GM19043 (cell line): ENCODE results near the gene ATP4B.

Source experiments
- ATAC-seq: cut with Tn5 transposase; IDR thresholded peaks from one replicate; pipeline ENCODE4 v1.9.1; 2021; ENCODE audit warnings: low read depth; ENCODE audit not compliant: unreplicated experiment

Gene ATP4B

DNA sequence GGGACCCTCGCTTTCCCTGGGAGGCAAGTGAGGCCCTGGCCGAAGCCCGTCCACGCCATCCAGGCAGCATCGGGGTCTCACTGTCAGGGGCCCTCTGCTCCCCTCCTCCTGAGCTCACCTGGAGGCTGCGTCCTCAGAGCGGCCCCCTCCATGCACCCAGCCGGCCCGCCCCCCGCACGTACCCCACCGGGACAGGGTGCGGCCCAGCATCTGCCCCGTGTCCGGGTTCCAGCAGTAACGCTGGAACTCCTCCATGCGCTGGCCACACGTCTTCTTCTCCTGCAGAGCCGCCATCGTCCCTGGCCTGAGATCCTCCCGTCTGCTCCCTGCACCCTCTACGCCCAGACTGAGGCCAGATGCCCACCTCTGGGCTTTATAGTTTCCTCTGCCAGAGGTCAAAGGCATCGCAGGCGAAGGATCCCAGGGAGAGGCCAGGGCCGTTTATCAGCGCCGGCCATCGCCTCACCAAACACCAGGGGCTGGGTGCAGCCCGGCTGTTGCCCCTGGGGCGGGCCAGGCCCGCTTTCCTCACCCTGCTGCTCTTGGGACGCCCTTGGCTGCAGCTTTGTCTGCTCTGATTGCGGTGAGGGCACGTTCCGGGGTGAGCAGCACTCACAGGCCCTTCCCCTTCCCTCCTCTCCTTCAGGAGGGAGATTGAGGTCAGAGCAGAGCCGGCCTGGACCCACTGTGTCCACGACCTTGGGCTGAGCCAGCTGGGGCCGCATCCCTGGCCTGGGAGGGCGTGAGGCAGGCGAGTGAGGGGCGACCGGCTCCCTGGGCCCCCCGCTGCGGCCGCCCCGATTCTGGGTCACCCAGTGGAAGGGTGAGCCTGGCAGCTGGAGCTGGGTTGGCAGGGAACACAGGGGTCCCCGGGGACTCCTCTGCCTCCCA is at the start of gene ATP4B:
Gene ATP4B, minus strand, starts transcription at position 348 of the 891 bp plus-strand sequence. Its CDS starts 54 bp downstream, at position 294.
- ATAC-seq, result no peak

DNA sequence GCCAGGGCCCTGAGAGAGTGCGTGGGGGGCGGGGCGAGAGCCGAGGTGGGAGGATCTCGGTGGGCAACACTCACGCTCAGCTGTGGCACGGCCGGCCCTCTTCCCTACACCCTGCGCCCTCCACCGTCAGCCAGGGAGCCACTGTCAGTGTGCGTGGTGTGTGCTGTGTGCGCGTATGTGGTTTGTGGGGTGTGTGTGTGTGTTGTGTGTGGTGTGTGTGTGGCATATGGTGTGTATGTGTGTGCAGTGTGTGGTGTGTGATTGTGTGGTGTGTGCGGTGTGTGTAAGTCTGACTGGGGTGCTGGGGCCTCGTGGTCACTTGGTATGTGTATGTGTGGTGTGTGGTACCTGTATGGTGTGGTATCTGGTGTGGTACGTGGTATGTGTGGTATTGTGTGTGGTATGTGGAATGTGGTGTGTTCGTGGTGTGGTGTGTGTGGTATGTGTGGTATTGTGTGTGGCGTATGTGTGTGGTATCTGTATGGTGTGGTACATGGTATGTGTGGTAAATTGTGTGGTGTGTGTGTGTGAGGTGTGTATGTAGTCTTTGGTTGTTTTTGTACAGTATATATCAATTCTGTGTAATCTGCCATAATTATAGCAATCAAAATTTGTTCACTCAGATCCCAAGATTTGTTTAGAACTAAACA is 14.1 kb upstream of the ATP4B start:
- ATAC-seq, result no peak

DNA sequence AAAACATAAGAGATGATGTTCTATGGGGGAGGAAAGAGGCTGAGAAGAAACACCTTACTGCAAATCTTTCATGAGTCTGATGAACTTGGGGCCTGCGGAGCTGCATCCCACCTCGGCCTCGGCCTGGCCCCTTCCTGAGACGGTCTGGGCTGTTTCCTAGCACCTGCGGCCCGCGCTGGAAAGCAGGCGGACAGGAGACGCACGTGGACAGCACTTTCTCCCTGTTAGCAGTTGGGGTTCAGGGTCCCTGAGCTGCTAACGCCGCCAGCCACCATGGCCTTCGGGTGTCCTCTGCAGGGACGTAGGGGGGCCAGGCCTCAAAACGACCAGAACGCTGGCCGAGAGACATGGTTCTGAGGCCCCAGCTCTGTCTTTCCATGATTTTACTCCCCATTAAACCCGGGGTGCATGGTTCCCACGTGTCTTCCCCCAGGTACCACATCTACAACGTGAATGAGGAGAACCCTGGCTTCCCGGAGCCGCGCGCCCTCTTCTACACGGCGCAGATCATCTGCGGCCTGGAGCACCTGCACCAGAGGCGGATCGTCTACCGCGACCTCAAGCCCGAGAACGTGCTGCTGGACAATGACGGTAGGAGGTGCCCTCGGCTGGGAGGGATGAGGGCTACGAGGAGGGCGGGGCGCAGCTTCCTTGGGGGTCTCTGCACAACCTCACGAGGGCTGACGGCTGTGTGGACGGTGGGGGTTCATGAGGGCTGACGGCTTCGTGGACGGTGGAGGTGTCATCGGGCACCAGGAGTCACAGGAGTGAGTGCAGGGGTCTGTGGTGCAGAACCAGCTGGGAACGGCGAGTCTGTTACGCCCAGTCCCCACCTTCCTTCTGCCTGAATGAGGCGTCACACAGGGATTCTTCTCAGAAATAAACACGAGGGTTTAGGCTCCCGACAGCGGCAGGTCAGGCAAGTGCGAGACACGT is 13.3 kb upstream of the ATP4B start:
- ATAC-seq, result no peak

DNA sequence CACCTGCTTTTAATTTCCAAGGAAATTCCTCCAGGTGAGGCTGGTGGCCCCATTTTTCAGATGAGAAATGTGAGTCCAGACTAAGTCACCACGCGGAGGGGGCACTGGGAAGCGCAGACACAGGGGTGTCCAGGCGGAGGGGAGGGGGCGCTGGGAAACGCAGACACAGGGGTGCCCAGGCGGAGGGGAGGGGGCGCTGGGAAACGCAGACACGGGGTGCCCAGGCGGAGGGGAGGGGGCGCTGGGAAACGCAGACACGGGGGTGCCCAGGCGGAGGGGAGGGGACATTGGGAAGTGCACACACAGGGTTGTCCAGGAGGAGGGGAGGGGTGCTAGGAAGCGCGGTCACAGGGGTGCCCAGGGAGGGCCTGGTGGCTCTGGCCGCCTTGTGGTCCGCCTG is 12.5 kb upstream of the ATP4B start:
- ATAC-seq, result no peak

DNA sequence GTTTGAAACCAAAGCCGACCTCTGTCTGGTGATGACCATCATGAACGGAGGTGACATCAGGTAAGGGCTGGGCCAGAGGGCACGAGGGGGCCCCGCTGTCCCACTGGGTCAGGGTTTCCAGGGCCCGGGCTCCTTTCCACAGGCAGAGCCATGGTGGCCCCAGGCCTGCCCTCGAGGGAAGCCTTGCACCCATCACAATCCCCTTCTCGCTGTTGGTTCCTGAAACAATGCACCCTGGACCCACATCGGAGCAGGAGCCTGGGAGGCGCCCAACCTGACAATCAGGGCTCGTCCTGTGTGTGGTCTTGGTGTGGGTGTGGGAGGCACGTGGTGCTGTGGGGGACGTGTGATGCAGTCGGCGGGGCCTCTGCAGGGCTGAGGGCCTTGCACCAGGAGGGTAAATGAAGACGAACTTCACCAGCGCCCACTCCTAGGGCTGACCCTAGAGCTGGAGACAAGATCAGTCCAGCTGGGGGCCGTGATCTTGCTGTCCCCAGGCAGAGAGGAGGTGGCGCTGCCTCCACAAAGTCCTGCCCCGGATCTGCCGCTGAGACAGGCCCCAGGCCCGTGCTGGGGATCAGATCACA is 11.8 kb upstream of the ATP4B start:
- no peak for ATAC-seq

DNA sequence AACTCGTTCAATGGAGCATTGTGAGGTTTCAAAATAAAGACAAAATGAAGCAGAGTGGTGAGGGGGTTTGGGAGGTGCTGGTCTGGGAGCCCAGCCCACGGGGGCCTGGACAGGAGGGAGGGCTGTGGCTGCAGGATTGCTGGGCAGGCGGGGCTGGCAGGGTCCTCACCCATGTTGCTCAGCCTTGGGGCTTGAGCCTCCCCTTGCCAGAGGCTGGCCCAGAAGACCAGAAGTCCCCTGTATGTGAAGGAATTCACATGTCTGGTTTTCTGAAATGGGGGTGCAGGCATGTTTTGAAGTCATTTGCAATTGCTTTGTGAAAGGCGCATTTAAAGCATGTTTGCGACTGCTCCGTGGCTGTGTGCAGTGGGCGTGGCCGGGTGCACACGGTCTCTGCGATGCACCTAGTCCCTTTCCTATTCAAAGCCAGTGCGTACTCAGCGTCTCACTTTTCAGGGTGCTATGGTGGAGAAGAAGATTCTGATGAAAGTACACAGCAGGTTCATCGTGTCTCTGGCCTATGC is 11.3 kb upstream of the ATP4B start:
- no peak for ATAC-seq

DNA sequence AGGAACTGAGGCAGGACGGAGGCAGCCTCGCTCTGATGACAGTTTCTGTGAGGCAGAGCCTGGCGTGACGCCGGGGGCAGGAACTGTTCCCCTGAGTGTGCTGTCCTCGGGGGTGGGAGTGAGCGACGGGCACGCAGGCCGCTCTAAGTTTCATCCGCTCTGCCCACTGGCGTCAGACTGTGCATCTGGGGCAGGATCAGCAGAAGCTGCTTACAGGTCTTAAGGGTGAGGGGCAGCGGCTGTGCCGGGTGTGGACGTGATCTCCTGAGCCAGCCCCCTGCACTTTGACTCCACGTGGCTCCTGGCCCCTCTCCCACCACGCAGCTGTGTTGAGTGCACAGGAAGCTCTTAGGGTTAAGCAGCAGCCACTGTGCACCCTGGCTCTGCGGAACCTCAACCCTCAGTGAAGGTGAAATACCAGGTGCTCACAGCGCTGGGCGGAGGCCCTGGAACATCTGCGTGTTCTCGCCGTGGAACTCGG is 10.5 kb upstream of the ATP4B start:
- ATAC-seq, result no peak

DNA sequence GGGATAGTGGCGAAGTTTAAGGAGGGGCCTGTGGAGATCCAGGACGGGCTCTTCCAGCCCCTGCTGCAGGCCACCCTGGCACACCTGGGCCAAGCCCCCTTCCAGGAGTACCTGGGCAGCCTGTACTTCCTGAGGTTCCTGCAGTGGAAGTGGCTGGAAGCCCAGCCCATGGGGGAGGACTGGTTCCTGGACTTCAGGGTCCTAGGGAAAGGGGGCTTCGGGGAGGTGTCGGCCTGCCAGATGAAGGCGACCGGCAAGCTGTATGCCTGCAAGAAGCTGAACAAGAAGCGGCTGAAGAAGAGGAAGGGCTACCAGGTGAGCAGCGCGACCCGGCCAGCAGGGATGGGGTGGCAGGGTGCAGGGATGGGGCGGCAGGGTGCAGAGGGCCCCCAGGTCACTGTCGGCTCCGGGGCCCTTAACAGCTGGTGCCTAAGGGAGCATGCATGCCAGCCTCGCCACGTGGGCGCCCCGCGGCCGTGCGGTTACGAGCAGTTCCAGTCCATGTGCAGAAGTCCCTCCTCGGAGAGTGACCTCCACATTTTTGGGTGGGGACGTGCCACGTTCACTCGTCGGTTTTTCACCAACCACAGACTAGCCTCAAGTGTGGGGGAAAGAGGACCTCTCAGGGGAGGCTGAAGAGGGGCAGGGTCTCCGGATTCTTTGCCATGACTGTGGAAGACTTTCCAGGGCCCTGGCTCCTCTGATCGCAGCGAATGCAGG is 9.9 kb upstream of the ATP4B start:
- no peak for ATAC-seq

DNA sequence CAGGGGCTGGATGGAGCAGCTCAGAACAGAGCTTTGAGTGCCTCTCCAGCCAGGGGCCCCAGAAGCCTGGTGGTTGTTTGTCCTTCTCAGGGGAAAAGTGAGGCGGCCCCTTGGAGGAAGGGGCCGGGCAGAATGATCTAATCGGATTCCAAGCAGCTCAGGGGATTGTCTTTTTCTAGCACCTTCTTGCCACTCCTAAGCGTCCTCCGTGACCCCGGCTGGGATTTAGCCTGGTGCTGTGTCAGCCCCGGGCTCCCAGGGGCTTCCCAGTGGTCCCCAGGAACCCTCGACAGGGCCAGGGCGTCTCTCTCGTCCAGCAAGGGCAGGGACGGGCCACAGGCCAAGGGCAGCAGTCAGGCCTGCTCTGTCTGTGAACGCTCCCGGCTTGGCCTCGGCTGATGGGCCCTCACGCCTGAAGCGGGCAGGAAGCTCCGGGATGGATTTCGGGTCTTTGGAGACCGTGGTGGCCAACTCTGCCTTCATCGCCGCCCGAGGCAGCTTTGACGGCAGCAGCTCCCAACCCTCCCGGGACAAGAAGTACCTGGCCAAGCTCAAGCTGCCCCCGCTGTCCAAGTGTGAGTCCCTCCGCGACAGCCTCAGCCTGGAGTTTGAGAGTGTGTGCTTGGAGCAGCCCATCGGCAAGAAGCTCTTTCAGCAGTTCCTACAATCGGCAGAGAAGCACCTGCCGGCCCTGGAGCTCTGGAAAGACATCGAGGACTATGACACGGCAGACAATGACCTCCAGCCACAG is 9.1 kb upstream of the ATP4B start, which contains the start of gene GRK1:
Gene GRK1, plus strand, starts transcription at position 269 of the 751 bp plus-strand sequence. Its CDS starts 168 bp downstream, at position 437.
- ATAC-seq, result no peak

DNA sequence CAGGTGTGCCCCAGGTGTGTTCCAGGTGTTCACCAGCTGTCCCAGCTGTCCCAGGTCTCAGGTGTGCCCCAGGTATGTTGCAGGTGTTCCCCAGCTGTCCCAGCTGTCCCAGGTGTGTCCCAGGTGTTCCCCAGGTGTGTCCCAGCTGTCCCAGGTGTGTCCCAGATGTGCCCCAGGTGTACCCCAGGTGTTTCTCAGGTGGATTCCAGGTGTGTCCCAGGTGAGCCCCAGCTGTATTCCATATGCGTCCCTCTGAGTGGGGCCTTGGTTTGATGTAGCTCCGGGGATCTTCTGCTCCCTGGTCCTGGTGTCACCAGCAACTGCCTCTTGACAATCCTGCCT is 8.3 kb upstream of the ATP4B start:
- no peak for ATAC-seq

DNA sequence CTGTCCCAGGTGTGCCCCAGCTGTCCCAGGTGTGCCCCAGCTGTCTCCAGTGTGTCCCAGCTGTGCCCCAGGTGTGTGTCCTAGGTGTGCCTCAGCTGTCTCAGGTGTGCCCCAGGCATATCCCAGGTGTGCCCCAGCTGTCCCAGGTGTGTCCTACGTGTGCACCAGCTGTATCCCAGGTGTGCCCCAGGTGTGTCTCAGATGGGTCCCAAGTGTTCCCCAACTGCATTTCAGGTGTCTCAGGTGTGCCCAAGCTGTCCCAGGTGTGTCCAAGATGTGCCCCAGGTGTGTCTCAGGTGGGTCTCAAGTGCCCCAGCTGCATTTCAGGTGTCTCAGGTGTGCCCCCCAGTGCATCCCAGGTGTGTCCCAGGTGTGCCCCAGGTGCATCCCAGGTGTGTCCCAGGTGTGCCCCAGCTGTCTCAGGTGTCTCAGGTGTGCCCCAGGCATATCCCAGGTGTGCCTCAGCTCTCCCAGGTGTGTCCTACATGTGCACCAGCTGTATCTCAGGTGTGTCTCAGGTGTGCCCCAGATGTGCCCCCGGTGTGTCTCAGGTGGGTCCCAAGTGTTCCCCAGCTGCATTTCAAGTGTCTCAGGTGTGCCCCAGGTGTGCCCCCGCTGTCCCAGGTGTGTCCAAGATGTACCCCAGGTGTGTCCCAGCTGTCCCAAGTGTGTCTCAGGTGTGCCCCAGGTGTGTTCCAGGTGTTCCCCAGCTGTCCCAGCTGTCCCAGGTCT is 7.8 kb upstream of the ATP4B start:
- no peak for ATAC-seq

DNA sequence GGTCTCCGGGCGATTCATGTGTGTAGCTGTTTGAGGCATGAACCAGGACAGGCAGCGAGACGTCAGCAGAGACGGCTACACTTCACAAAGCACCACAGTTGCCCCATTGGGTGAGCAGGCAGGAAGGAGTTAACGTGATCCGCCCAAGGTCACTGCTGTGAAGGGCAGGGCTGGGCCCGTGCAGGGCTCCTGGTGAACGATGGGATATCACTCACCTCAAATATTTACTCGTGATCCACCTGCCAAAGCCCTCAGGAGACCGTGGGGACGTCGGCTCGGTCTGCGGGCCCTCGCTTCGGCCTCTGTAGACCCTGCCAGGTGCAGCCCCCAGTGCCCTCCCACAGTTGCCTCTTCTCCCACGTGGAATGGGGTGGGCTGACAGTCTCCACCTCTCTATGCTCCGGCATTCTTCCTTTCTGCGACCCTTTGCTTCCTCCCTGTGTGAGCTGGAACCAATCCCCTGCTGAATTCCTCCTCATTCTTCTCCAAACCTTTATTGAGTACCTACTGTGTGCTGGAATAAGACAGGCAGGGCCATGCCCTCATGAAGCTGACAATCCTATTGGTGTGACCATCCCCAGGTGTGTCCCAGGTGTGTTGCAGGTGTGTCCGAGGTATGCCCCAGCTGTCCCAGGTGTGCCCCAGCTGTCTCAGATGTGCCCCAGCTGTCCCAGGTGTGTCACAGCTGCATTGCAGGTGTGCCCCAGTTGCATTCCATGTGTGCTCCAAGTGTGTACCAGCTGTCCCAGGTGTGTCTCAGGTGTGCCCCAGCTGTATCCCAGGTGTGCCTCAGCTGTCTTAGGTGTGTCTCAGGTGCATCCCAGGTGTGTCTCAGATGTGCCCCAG is 7.0 kb upstream of the ATP4B start:
- no peak for ATAC-seq

DNA sequence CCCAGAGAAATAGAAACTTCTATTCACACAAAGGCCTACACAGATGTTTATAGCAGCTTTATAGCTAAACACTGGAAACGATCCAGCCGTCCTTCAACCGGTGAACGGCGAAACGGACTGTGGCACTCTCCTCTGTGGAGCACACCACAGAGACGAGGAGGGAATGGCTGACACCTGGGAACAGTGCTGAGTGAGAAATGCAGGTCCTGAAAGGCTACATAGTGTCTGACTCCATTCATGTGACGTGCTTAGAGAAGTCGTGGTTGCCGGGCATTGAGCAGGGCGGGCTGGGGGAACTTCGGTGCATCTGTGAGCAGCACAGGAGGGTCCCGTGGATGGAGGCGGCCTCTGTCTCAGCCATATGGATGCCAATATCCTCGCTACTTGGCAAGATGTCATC is 5.9 kb upstream of the ATP4B start:
- ATAC-seq, result no peak

DNA sequence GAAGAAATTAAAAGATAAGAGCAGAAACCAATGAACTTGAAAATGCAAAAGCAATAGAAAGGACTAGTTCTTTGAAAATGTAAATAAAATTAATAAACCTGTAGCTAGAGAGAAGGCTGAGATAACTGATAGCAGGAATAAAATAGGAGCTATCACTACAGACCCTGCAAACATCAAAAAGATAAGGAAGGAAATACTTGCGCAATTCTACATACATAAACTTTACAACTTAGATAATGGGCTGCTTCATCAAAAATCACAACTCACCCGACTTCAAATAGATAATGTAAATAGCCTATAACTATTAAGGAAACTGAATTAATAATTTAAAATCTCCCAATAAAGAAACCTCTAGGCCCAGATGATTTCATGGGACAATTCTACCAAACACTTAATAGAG is 3.5 kb upstream of the ATP4B start:
- ATAC-seq, result no peak

DNA sequence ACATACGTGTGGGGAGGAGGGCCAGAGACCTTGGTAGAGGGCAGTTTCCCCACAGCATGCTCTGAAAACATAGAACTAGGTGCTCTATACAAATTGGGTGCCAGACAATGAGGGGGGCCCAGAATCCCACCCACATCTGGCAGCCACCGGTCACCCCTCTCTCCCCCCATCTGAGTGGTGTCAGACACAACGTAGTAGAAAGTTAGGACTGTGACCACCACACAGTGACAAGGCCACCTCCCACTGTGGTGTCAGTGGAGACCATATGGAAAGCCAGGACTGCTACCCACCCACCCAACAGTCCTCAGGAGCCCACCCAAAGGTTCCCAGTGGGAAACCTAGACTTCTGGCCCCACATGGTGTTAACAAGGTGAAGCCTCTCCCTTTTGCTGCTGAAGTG is 2.1 kb upstream of the ATP4B start:
- ATAC-seq, result no peak

DNA sequence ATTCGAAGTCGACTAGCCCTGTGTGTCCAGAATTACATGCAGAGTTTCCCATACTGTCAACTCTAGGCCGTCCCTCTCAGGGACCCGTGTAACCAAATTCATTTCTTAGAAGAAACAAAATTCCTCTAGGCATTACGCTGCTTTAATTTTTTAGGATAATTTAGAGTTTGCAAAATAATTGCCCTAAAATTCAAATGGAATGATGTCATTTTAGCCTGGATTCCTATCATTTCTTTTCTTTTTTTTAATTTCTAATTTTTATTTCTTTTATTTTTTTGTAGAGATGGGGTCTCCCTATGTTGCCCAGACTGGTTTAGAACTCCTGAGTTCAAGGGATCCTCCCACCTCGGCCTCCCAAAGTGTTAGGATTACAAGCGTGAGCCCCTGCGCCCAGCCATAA is 1.3 kb upstream of the ATP4B start:
- ATAC-seq, result no peak

DNA sequence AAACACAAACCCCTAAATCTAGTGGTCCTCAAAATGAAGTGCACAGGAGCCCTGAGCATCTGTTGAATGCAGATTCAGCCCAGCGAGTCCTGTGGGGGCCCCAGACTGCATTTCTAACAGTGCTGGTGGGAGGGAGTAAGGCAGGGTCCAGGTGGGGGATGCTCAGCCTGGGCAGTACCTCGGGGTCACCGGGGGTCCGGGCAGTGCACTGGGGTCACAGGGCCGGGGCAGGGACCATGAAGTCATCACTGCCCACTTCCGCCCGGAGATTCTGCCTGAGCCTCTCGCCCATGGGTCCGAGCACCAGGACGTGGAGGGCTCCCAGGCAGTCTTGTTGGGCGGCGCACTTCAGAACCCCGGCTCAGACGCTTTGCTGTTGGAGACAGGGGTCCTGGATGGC is 838 bp upstream of the ATP4B start:
- ATAC-seq, result no peak
